ENCODE data around the gene AGAP1. TPM values are rescaled to one million over a fixed set of nuclear protein-coding genes. Genes with fewer than 3 reads are reported as not detected.

Gene AGAP1
- total RNA-seq, 1 donor from 2014 or later: 39.4 TPM

GRCh38 chr2:236180831-236181453 is 687.1 kb downstream of the AGAP1 start:
- Mint-ChIP-seq H3K27me3 (ENCODE audit: low read depth, unreplicated experiment) (no peaks in the 10 kb centered on the region), H3K4me3 (ENCODE audit: unreplicated experiment) (no peak overlapping the region), H3K4me1 (ENCODE audit: low read depth, unreplicated experiment) (peaks cover 6% of the 10 kb centered on the region), H3K36me3 (ENCODE audit: low read depth, unreplicated experiment) (no peaks in the 10 kb centered on the region), H3K9me3 (ENCODE audit: unreplicated experiment) (peaks cover 11% of the 10 kb centered on the region), H3K27ac (ENCODE audit: unreplicated experiment) (peak overlapping the region; percentile 72)
- no peak overlapping the region for H3K9ac ChIP-seq (ENCODE audit: low read length)
- FAIRE-seq: no peak
- H3K27me3 ChIP-seq (ENCODE audit: insufficient read depth, low read length): no peaks in the 10 kb centered on the region
- no peaks in the 10 kb centered on the region for H3K9me3 ChIP-seq (ENCODE audit: insufficient read depth, low read depth, low read length)
- no peaks in the 10 kb centered on the region for H4K20me1 ChIP-seq (ENCODE audit: insufficient read depth, low read length)
- peaks cover 23% of the 10 kb centered on the region for H3K4me1 ChIP-seq (ENCODE audit: insufficient read depth, low read length)
- DNase-seq (ENCODE audit: low read depth): peak; percentile 41
- H3K4me2 ChIP-seq (ENCODE audit: low read length): peak overlapping the region; percentile 84
- H3K36me3 ChIP-seq (ENCODE audit: insufficient read depth, low read length): no peaks in the 10 kb centered on the region
- H2AFZ ChIP-seq (ENCODE audit: low read depth, low read length): no peak overlapping the region
- TF ChIP-seq EZH2 (IDR thresholded peaks at IDR 0.05; ENCODE audit: insufficient read depth, low read length) (no peak), CTCF (IDR thresholded peaks at IDR 0.05; ENCODE audit: insufficient read depth, low read depth, low read length) (peak; percentile 76)
- H3K27ac ChIP-seq (ENCODE audit: low read depth, low read length): peak overlapping the region; percentile 83
- no peaks in the 10 kb centered on the region for H3K79me2 ChIP-seq (ENCODE audit: insufficient read depth, low read length)
- no peak overlapping the region for H3K4me3 ChIP-seq (ENCODE audit: insufficient read depth, low read depth, low read length)
